GM12891 (cell line): Measurements from ENCODE around the gene BATF3.

Experiments
- POLR2A ChIP-seq: IDR thresholded peaks from 2 replicates; pipeline ENCODE4 v1.6.1; 2011; ENCODE audit warnings: low read depth, low read length, control low read depth
- POLR2AphosphoS5 ChIP-seq: IDR thresholded peaks from 2 replicates; pipeline ENCODE4 v1.6.1; 2011; ENCODE audit warnings: low read depth, low read length, control low read depth
- TAF1 ChIP-seq: IDR thresholded peaks from 2 replicates; pipeline ENCODE4 v1.6.1; 2011; ENCODE audit warnings: low read depth, low read length, control low read depth

- TF ChIP-seq TAF1 (no peak), POLR2AphosphoS5 (no peak), POLR2A (no peak)
Measured at GRCh38 chr1:212719633-212720032, 20.0 kb upstream of the BATF3 start.
